GM21526 (cell line): Measurements from ENCODE around the gene GLIS2.

ENCODE experiments used
- ATAC-seq: cut with Tn5 transposase; IDR thresholded peaks from one replicate; pipeline ENCODE4 v1.9.1; 2021; ENCODE audit warnings: moderate library complexity; ENCODE audit not compliant: unreplicated experiment, low FRiP score

Gene GLIS2

GRCh38 chr16:4367393-4367856, 51.6 kb downstream of the GLIS2 start:
- no peak for ATAC-seq

GRCh38 chr16:4369007-4369733, 53.3 kb downstream of the GLIS2 start:
- no peak for ATAC-seq

DNA sequence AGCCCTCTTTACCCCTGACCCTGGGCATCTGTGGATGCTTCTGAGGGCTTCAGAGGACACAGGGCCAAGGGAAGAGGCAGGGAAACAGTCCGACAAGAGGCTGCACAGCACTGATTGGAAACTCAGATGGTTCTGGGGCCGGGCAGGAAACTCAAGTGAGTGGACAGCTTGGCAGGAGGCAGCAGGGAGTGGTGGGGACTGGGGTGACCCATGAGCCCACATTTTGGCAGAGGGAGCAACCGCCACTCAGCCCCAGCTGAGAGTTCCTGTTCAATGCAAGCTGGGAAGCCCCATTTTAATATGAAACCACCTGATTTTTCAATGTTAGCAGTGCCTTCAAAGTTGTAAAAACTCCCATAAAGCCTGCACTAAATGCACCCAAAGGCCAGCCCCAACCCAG, 54.3 kb downstream of the GLIS2 start:
- ATAC-seq = no peak

DNA sequence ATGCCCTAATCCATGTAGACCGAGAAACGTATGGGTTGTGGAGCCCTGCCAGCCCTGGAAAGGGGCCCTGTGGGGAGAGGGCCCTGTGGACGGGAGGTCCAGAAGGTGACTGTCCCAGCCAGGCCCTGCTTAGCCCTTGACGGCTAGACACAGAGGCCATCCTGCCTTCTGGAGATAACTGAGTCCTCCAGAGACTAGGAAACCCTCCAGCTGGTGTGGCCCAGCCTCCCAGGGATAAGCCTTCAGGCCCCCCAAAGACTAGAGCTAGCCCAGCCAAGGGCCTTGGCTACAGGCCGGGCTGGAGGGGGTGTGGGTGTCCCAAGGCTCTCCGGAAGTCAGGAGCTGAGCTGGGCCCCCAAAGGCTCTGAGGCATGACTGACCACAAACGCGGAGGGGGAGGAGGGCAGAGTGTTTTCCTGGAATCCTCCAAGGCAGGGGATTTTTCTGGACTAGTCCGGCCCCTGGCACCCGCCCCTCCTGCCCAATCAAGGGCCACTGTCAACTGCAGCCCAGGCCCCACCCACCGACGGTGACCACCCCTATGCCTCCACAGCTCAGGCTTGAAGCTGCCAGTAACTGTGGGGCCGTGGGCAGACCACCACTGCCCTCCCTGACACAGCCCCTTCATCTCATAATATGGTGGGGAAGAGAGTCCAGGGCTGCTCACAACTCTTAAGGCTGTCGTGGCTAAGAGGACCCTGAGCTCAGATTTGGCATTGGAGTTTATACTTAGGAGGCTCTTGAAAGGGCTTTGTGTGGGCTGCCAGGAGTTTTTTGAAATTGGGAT, 54.9 kb downstream of the GLIS2 start:
- ATAC-seq = no peak

GRCh38 chr16:4371357-4372000, 55.6 kb downstream of the GLIS2 start, which contains the start of gene VASN:
VASN (plus strand) TSS chr16:4371848; CDS start chr16:4380878, 9,030 bp downstream.
- ATAC-seq = peak; percentile 49

GRCh38 chr16:4372001-4372577, 56.2 kb downstream of the GLIS2 start:
- no peak for ATAC-seq

DNA sequence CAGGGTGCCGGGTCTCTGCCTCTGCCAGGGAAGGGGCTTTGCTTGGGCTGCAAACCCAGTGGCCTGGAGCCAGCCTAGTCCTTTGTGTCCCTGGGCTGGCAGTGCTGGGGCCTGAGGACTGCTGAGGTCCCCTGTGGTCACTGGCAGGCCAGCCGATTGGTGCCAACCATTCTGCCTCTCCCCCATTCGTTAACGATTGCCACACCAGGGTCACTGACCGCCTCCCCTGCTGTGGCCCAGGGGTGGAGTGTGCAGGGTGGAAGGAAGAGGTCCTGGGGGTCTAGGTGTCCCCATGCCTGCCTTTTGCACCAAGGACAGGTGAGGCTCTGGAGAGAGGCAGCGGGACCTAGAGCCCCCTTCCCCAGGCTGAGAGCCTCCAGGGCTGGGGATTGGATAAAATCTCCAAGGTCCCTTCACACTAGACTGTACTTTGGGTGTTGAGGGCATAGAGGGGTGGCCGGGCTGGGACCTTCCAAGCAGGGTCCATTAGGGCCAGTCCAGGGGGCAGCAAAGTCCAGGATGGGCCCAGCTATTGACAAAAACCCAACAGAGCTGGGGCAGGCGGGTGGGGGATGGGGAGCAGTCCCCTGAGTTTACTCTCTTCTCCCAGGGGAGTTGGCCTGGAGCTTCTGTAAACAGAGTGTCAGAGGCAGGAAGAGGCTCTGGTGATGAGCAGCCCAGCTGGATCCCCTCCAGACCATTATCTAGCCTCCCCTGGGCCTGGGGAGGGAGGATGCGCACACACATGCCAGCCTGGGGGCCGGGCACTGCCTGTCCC, 56.9 kb downstream of the GLIS2 start:
- ATAC-seq = no peak

DNA sequence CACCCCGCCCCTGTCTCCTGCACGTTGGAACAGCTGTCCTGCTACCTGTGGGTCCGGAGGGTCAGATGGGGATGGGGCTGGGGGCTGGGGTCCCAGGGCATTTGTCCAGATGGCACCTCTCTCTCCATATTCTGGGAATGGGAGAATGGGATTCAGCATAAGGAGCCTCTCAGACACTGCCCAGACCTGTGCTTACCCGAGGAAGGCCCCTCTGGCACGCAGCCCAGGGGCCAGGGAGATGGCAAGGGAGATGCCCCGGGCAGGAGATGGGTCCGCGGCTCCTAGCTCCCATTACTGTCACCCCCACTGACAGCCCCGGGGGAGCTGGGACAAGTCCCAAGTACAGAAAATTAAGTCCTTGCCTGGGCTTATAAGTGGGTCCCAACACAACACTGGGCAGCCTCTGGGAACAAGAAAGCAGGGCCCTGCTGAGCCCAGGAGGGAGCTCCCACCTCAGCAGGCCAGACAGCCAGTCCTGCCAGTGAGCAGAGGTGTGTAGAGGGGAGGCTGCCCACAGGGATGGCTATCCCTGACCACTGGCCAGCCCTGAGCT, 57.6 kb downstream of the GLIS2 start:
- ATAC-seq = no peak

DNA sequence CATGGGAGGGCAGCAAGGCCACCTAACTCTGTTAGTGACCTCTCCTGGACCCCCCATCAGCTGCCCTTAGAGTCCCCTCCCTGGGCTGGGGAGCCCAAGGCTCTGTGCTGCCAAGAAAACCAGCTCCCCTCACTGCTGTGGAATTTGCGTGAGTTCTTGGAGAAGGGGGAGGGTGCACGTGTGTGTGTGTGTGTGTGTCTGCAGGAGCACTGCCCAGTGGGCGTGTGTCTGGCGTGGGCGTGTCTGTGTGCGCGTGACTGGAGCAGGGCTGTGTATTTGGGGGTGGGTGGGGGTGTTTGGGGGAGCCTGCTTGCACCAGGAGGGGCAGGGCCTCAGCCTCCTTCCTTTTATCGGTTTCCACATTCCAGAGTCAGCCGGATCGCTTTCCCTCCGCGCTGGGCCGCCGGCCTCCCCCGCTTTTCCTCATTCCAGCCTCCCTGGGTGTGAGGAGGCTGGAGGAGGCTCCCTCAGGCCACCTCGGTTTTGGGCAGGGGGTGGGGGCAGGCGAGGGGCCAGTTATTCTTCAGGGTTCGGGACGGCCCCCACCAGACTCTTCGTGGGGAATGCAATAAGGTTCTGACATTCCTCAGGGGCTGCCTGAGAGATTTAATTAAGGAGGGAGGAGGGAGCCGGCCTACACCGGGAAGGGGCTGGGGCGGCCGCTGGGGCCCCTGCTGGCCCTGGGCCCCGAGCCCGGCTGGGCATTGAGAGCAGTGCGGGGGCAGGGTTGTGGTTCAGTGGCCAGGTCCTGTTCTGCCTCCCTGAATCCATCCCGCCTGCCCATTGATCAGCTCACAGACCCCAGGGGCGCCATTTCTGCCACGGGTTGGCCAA, 58.3 kb downstream of the GLIS2 start:
- ATAC-seq = no peak

GRCh38 chr16:4375717-4376116, 59.9 kb downstream of the GLIS2 start:
- no peak for ATAC-seq

GRCh38 chr16:4376126-4376892, 60.4 kb downstream of the GLIS2 start:
- ATAC-seq = no peak

DNA sequence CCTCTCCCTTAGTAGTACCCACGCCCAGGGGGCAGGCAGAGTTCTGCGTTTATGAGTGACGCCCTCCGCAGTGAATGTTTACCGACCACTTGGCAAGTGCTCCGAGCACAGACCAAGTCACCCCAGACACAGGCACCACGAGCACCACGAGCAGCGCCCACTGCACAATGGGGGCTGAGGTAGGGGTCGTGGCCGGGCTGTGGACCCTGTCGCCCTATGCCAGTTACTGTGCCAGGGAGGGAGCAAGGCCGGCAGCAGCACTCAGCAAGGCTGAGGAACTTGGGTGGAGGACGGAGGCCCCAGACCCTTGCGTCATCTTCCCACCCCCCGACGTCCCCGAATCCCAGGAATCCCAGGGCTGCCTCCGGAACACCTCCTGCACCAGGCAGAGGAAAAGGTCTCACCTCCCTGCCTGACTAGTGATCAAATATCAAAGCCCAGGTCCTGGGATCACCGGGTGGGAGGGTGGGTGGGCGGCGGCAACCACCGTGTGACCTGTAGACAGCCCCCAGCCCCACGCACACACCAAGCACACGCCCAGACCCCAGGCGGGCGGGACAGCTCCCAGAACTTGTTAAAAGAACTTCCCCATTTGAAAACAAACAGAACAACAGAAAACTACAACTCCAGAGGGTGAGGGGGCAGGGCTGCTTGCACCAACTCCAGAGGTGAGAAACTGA, 61.2 kb downstream of the GLIS2 start:
- no peak for ATAC-seq

GRCh38 chr16:4377573-4378154, 61.8 kb downstream of the GLIS2 start:
- no peak for ATAC-seq

- no peak for ATAC-seq
Measured at GRCh38 chr16:4378161-4378666, 62.3 kb downstream of the GLIS2 start.

GRCh38 chr16:4378999-4379690, 63.3 kb downstream of the GLIS2 start:
- ATAC-seq = no peak
